H9 (cell line): ENCODE results near the gene PXDN. TPM values are rescaled to one million over a fixed set of nuclear protein-coding genes. Genes with fewer than 3 reads are reported as not detected.

Source experiments
- DNase-seq: peaks from one replicate; pipeline ENCODE4 v3.0.0-alpha.2; 2017
- H2AFZ ChIP-seq: one replicate; pipeline ENCODE4 v1.6.1; 2013; ENCODE audit warnings: mild to moderate bottlenecking, low read length, control low read depth, moderate library complexity
- H2AK5ac ChIP-seq: 2 replicates; pipeline ENCODE4 v1.6.1; 2013; ENCODE audit warnings: low read length, control low read depth, mixed read lengths; ENCODE audit not compliant: insufficient read length
- H2BK120ac ChIP-seq: one replicate; pipeline ENCODE4 v1.6.1; 2013; ENCODE audit warnings: low read depth, mild to moderate bottlenecking, low read length, control low read depth, inconsistent platforms; ENCODE audit not compliant: poor library complexity, severe bottlenecking
- H2BK12ac ChIP-seq: 2 replicates; pipeline ENCODE4 v1.6.1; 2013; ENCODE audit warnings: low read length, control low read depth, mixed read lengths, low read depth; ENCODE audit not compliant: insufficient read length
- H2BK15ac ChIP-seq: 2 replicates; pipeline ENCODE4 v1.6.1; 2013; ENCODE audit warnings: low read depth, low read length, control low read depth
- H2BK20ac ChIP-seq: one replicate; pipeline ENCODE4 v1.6.1; 2013; ENCODE audit warnings: low read depth, mild to moderate bottlenecking, low read length, control low read depth, inconsistent platforms; ENCODE audit not compliant: poor library complexity, severe bottlenecking
- H2BK5ac ChIP-seq: 2 replicates; pipeline ENCODE4 v1.6.1; 2013; ENCODE audit warnings: low read length, control low read depth, mixed read lengths; ENCODE audit not compliant: insufficient read length
- H3K14ac ChIP-seq: 2 replicates; pipeline ENCODE4 v1.6.1; 2013; ENCODE audit warnings: low read length, control low read depth; ENCODE audit not compliant: insufficient read depth
- H3K18ac ChIP-seq: 2 replicates; pipeline ENCODE4 v1.6.1; 2013; ENCODE audit warnings: low read depth, mild to moderate bottlenecking, mixed read lengths, low read length, control low read depth; ENCODE audit not compliant: insufficient read length
- H3K23ac ChIP-seq: 2 replicates; pipeline ENCODE4 v1.6.1; 2013; ENCODE audit warnings: low read length, control low read depth, mixed read lengths, low read depth; ENCODE audit not compliant: insufficient read length
- H3K23me2 ChIP-seq: 2 replicates; pipeline ENCODE4 v1.6.1; 2013; ENCODE audit warnings: low read depth, mild to moderate bottlenecking, mixed read lengths, low read length, control low read depth; ENCODE audit not compliant: insufficient read length, poor library complexity, severe bottlenecking
- H3K27ac ChIP-seq: 2 replicates; pipeline ENCODE4 v1.5.1; 2013; ENCODE audit warnings: low read length, control low read depth, mixed read lengths, low read depth; ENCODE audit not compliant: insufficient read length
- H3K27me3 ChIP-seq: 2 replicates; pipeline ENCODE4 v1.6.1; 2013; ENCODE audit warnings: low read length, control low read depth, inconsistent platforms; ENCODE audit not compliant: insufficient read depth
- H3K4ac ChIP-seq: 2 replicates; pipeline ENCODE4 v1.6.1; 2013; ENCODE audit warnings: low read depth, mild to moderate bottlenecking, control low read depth, inconsistent platforms, low read length, moderate library complexity
- H3K4me1 ChIP-seq: 2 replicates; pipeline ENCODE4 v1.6.1; 2013; ENCODE audit warnings: low read length, control low read depth, inconsistent platforms; ENCODE audit not compliant: insufficient read depth
- H3K4me2 ChIP-seq: 2 replicates; pipeline ENCODE4 v1.6.1; 2013; ENCODE audit warnings: low read length, control low read depth, mixed read lengths; ENCODE audit not compliant: insufficient read length, insufficient read depth
- H3K56ac ChIP-seq: 2 replicates; pipeline ENCODE4 v1.6.1; 2013; ENCODE audit warnings: low read depth, mild to moderate bottlenecking, mixed read lengths, low read length, control low read depth; ENCODE audit not compliant: insufficient read length
- H3K79me1 ChIP-seq: 2 replicates; pipeline ENCODE4 v1.6.1; 2013; ENCODE audit warnings: low read depth, mild to moderate bottlenecking, moderate library complexity, low read length, control low read depth, inconsistent platforms; ENCODE audit not compliant: insufficient read depth, poor library complexity, severe bottlenecking
- H3K79me2 ChIP-seq: 2 replicates; pipeline ENCODE4 v1.6.1; 2013; ENCODE audit warnings: low read length, control low read depth, inconsistent platforms; ENCODE audit not compliant: insufficient read depth
- H3K9ac ChIP-seq: 2 replicates; pipeline ENCODE4 v1.6.1; 2013; ENCODE audit warnings: low read length, control low read depth, mixed read lengths; ENCODE audit not compliant: insufficient read length; ENCODE audit errors: extremely low read depth
- H3K9me3 ChIP-seq: one replicate; pipeline ENCODE4 v1.6.1; 2013; ENCODE audit warnings: low read depth, low read length, inconsistent platforms; ENCODE audit not compliant: control insufficient read depth
- H3T11ph ChIP-seq: one replicate; pipeline ENCODE4 v1.6.1; 2013; ENCODE audit warnings: mild to moderate bottlenecking, low read length, control low read depth, inconsistent platforms
- H4K20me1 ChIP-seq: one replicate; pipeline ENCODE4 v1.6.1; 2013; ENCODE audit not compliant: control insufficient read depth, insufficient read length, insufficient read depth
- H4K5ac ChIP-seq: 2 replicates; pipeline ENCODE4 v1.6.1; 2013; ENCODE audit warnings: low read depth, mild to moderate bottlenecking, mixed read lengths, low read length, control low read depth; ENCODE audit not compliant: insufficient read length
- H4K8ac ChIP-seq: replicated peaks from 2 replicates; pipeline ENCODE4 v1.6.1; 2013; ENCODE audit warnings: low read length, control low read depth, mixed read lengths, low read depth; ENCODE audit not compliant: insufficient read length
- H4K91ac ChIP-seq: 2 replicates; pipeline ENCODE4 v1.6.1; 2013; ENCODE audit warnings: low read depth, mild to moderate bottlenecking, moderate library complexity, mixed read lengths, low read length, control low read depth; ENCODE audit not compliant: insufficient read length
- H3K27ac Mint-ChIP-seq, 3 experiments: 2 replicates in 2 of 3; 3 replicates in 1 of 3; pipeline ENCODE4 v1.8.0; 2020 to 2021; ENCODE audit warnings: mixed read lengths in 3 of 3, mild to moderate bottlenecking in 1 of 3, moderate library complexity in 1 of 3
- H3K27me3 Mint-ChIP-seq: 2 replicates; pipeline ENCODE4 v1.8.0; 2021; ENCODE audit warnings: low read depth, mild to moderate bottlenecking, moderate library complexity, mixed read lengths
- H3K36me3 Mint-ChIP-seq, 3 experiments: 2 replicates in 2 of 3; 3 replicates in 1 of 3; pipeline ENCODE4 v1.8.0; 2020 to 2021; ENCODE audit warnings: low read depth in 3 of 3, mixed read lengths in 3 of 3; ENCODE audit not compliant: insufficient read depth in 1 of 3
- H3K4me1 Mint-ChIP-seq, 2 experiments: 2 replicates each; pipeline ENCODE4 v1.8.0; 2020; ENCODE audit warnings: mixed read lengths in 2 of 2
- H3K4me3 Mint-ChIP-seq, 2 experiments: 2 replicates in 1 of 2; 3 replicates in 1 of 2; pipeline ENCODE4 v1.8.0; 2020 to 2021; ENCODE audit warnings: mild to moderate bottlenecking in 2 of 2, mixed read lengths in 2 of 2, moderate library complexity in 1 of 2
- H3K9me3 Mint-ChIP-seq, 2 experiments: 2 replicates in 1 of 2; 3 replicates in 1 of 2; pipeline ENCODE4 v1.8.0; 2020; ENCODE audit warnings: mild to moderate bottlenecking in 2 of 2, mixed read lengths in 2 of 2, moderate library complexity in 1 of 2
- CTCF ChIP-seq: fragments of 200-600 bp; sonication (generic); conservative IDR thresholded peaks from 3 replicates; pipeline ENCODE4 v1.8.0; 2021; ENCODE audit warnings: antibody characterized with exemption, mild to moderate bottlenecking
- WGBS: extraction: QIAGEN DNeasy Blood & Tissue Kit; methylation state at CpG from one replicate; pipeline ENCODE4 v1.1.7; 2013; ENCODE audit warnings: missing lambda C conversion rate, low lambda C conversion rate, mixed read lengths; ENCODE audit not compliant: insufficient read length; ENCODE audit errors: extremely low coverage; 5-methylcytosine and 5-hydroxymethylcytosine counted together
- total RNA-seq: library from RNA; stranded (reverse); gene quantifications from 2 replicates; pipeline ENCODE4 v1.2.1, GENCODE V29; 2021

PXDN gene
- total RNA-seq, 1 experiment from 2014 or later: 146 TPM

GRCh38 chr2:1774929-1775328 lies 30.6 kb upstream of the PXDN start:
- H2AK5ac ChIP-seq: no peak overlapping the region
- peaks cover 9% of the 10 kb centered on the region for H3K27me3 Mint-ChIP-seq
- no peaks in the 10 kb centered on the region for H3K9me3 Mint-ChIP-seq

More at GRCh38 chr2:1774929-1775328, 30.6 kb upstream of the PXDN start:
- Histone ChIP-seq H3K23me2 (no peaks in the 10 kb centered on the region), H2BK12ac (no peak overlapping the region), H2AFZ (no peak overlapping the region), H3K23ac (no peak overlapping the region), H2BK5ac (no peak overlapping the region), H3K9me3 (no peaks in the 10 kb centered on the region), H3K4ac (no peak overlapping the region), H3K4me1 (peaks cover 7% of the 10 kb centered on the region; the same call in 1 of the 2 replicates), H4K91ac (no peak overlapping the region), H2BK120ac (no peak overlapping the region), H3K27me3 (peaks cover 2% of the 10 kb centered on the region; the same call in 1 of the 2 replicates), H3K14ac (no peak overlapping the region), H2BK20ac (no peak overlapping the region), H3K9ac (no peak overlapping the region), H3K27ac (no peak overlapping the region), H4K20me1 (no peaks in the 10 kb centered on the region), H3K18ac (no peak overlapping the region), H4K8ac (no peak overlapping the region), H3K79me1 (no peaks in the 10 kb centered on the region), H4K5ac (no peak overlapping the region), H3T11ph (no peak overlapping the region), H3K56ac (no peak overlapping the region), H3K79me2 (no peaks in the 10 kb centered on the region), H3K4me2 (no peak overlapping the region), H2BK15ac (no peak overlapping the region)
- no CpG with 5 or more reads among the region's 3 CpGs for WGBS
- H3K4me1 Mint-ChIP-seq: peaks cover 16 to 29% of the 10 kb centered on the region in 2 experiments
- no peaks in the 10 kb centered on the region for H3K36me3 Mint-ChIP-seq
- H3K27ac Mint-ChIP-seq: no peak overlapping the region
- no peak for TF ChIP-seq CTCF
- no peak for DNase-seq
- no peak overlapping the region for H3K4me3 Mint-ChIP-seq
